K562 (cell line): ENCODE measurements around the gene C2. TPM values are rescaled to one million over a fixed set of nuclear protein-coding genes. Genes with fewer than 3 reads are reported as not detected.

Experiments
- ATF1 ChIP-seq, 2 experiments: fragments of 450-650 bp in 1 of 2; IDR thresholded peaks; 2 replicates each; pipeline ENCODE4 v1.6.1; 2016; ENCODE audit warnings: missing compliant biosample characterization in 1 of 2, missing genetic modification characterization in 1 of 2
- CBFA2T3 ChIP-seq: fragments of 450-650 bp; IDR thresholded peaks from 2 replicates; pipeline ENCODE4 v1.6.1; 2017
- GMEB1 ChIP-seq: fragments of 250-450 bp; sonication (Bioruptor Pico); IDR thresholded peaks from 2 replicates; pipeline ENCODE4 v1.4.0; 2020; ENCODE audit warnings: mild to moderate bottlenecking
- GTF2A2 ChIP-seq: IDR thresholded peaks from 2 replicates; pipeline ENCODE4 v1.6.1; 2016; ENCODE audit warnings: mild to moderate bottlenecking, missing genetic modification characterization, missing compliant biosample characterization
- HLTF ChIP-seq: fragments of 450-650 bp; IDR thresholded peaks from 2 replicates; pipeline ENCODE4 v1.6.1; 2016
- KLF6 ChIP-seq: fragments of 250-450 bp; sonication (Bioruptor Pico); IDR thresholded peaks from 2 replicates; pipeline ENCODE4 v1.4.0; 2020; ENCODE audit warnings: mild to moderate bottlenecking, moderate library complexity, borderline replicate concordance
- MTF1 ChIP-seq: fragments of 250-450 bp; sonication (Bioruptor Pico); IDR thresholded peaks from 2 replicates; pipeline ENCODE4 v1.9.0; 2021; ENCODE audit warnings: moderate library complexity, mild to moderate bottlenecking, inconsistent platforms, borderline replicate concordance
- NEUROD1 ChIP-seq: fragments of 150-350 bp; IDR thresholded peaks from 2 replicates; pipeline ENCODE4 v1.6.1; 2014; ENCODE audit warnings: borderline replicate concordance, low read length, low read depth; ENCODE audit not compliant: partially characterized antibody
- NONO ChIP-seq, 2 experiments: fragments of 200-400 bp in 1 of 2; fragments of 450-650 bp in 1 of 2; formaldehyde crosslinking in 1 of 2; IDR thresholded peaks; 2 replicates each; pipeline ENCODE4 v1.6.1; 2017; ENCODE audit warnings: low read depth in 2 of 2, mild to moderate bottlenecking in 2 of 2, moderate library complexity in 2 of 2, low read length in 1 of 2
- PCBP1 ChIP-seq: fragments of 200-400 bp; formaldehyde crosslinking; IDR thresholded peaks from 2 replicates; pipeline ENCODE4 v1.6.1; 2018; ENCODE audit warnings: mild to moderate bottlenecking, low read depth, low read length; ENCODE audit not compliant: poor library complexity, severe bottlenecking
- RBM15 ChIP-seq: fragments of 200-400 bp; formaldehyde crosslinking; IDR thresholded peaks from 2 replicates; pipeline ENCODE4 v1.6.1; 2018; ENCODE audit warnings: mild to moderate bottlenecking, low read length, moderate library complexity; ENCODE audit not compliant: insufficient read depth
- RREB1 ChIP-seq: fragments of 250-450 bp; sonication (Bioruptor Pico); IDR thresholded peaks from 2 replicates; pipeline ENCODE4 v1.4.0; 2020
- SMC3 ChIP-seq: conservative IDR thresholded peaks from 2 replicates; pipeline ENCODE4 v1.6.1; 2011; ENCODE audit warnings: low read depth, low read length, improper control_type of control experiment; ENCODE audit not compliant: insufficient read depth
- TRIM25 ChIP-seq: fragments of 450-650 bp; IDR thresholded peaks from 2 replicates; pipeline ENCODE4 v1.7.0; 2016; ENCODE audit warnings: borderline replicate concordance
- ZNF217 ChIP-seq: sonication (generic); formaldehyde crosslinking; IDR thresholded peaks from 2 replicates; pipeline ENCODE4 v1.8.0; 2022; ENCODE audit warnings: mild to moderate bottlenecking, missing genetic modification reagents
- polyA plus RNA-seq, 8 experiments: library from polyadenylated mRNA; depleted of rRNA in 4 of 8; stranded (reverse) in 5 of 8; unstranded in 3 of 8; fragments of >200 nt; fragmentation: Nextera tagmentation in 2 of 8; fragmentation: Illumina TruSeq in 1 of 8; extraction: Ambion mirVana in 2 of 8; extraction: Trizol in 1 of 8; gene quantifications; 2 replicates each; pipeline versions ENCODE4 v1.2.1 to v1.2.3, GENCODE V29; 2011 to 2014; ENCODE audit warnings: inconsistent platforms in 1 of 8, missing spikeins in 1 of 8
- total RNA-seq, 7 experiments: library from RNA; depleted of rRNA in 6 of 7; stranded (reverse); fragments of >200 nt in 6 of 7; fragmentation: Illumina TruSeq in 2 of 7; extraction: Trizol in 2 of 7; gene quantifications; 2 replicates each; pipeline versions ENCODE4 v1.2.1 to v1.2.3, GENCODE V29; 2011 to 2021; ENCODE audit warnings: low replicate concordance in 1 of 7

C2 gene
- total and polyA plus RNA-seq, 9 of the 15 experiments (the other 6 are each of a cell fraction or from before 2014, with no cell fraction given): 0.05 to 1.1 (median 0.39) TPM; not detected in 1

- TF ChIP-seq RREB1 (peak; percentile 99), PCBP1 (peak; percentile 98), NONO (IDR thresholded peaks at IDR 0.05; ENCODE audit: low read depth in 2 of 2, low read length in 1 of 2) (0 out of 4 replicates have a peak, but pooled peaks of 1 of the 2 experiments have one; percentile 24), RBM15 (no peak), ZNF217 (CRISPR knock-in tag) (no peak), GMEB1 (CRISPR knock-in tag) (peak; percentile 78), MTF1 (CRISPR knock-in tag) (peak; percentile 72; the same call in 1 of the 2 replicates), CBFA2T3 (peak; percentile 46), GTF2A2 (tag) (no peak), KLF6 (CRISPR knock-in tag) (peak; percentile 93), HLTF (peak; percentile 97), ATF1 (CRISPR knock-in tag; IDR thresholded peaks at IDR 0.05) (peak; percentile 84), ATF1 (tag; IDR thresholded peaks at IDR 0.05) (peak; percentile 100), NEUROD1 (peak; percentile 38), SMC3 (0 out of 2 replicates have a peak, but pooled peaks have one; percentile 3), TRIM25 (0 out of 2 replicates have a peak, but pooled peaks have one; percentile 60)
Measured at GRCh38 chr6:31958741-31959739, 31.5 kb downstream of the C2 start, which contains the start of the genes NELFE and SKIC2 (continued).
